ENCODE results near the gene HIBCH. TPM values are rescaled to one million over a fixed set of nuclear protein-coding genes. Genes with fewer than 3 reads are reported as not detected.

The HIBCH gene
- total and polyA plus RNA-seq, 2 of the 4 experiments (the other 2 are of a cell fraction), result 8.8 to 11.9 TPM

DNA sequence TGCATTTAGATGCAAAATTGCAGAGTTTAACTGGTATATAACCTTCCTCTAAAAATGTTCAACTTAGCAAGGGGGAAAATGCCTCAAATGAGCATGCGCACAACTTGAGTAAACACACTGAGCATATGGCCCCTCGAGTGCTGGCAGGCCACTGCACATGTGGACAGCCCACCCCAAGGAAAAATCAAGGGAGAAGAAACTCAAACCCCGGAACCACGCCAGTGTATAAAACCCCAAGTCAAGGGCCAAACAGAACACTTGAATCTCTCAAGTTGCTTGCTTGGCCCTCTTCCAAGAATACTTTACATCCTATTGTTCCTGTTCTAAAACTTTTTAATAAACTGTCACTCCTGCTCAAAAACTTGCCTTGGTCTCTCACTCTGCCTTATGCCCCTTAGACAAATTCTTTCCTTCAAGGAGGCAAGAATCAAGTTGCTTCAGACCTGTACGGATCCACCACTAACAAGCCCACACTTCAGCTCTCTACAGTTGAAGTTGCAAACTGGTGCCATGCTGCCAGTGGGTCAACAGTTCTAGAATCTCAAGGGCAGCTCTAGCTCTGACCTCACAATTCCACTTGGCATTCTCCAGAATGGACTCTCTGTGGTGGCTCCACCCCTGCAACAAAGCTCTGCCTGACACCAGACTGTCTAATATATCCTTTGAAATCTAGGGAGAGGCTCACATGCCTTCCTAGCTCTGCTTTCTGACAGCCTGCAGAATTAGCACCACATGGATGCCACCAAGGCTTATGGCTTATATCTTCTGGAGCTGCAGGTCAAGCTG lies 38.9 kb downstream of the HIBCH start:
- POLR2A ChIA-PET (ENCODE audit: unreplicated experiment), result interaction anchor here (0.6 kb wide), 1 partner anchor 41 kb away, joined by 3 read pairs; no protein-coding TSS in a partner anchor
- no peak for TF ChIP-seq SMC3 (IDR thresholded peaks at IDR 0.05; ENCODE audit: low read depth, low read length)
- TF ChIP-seq NFE2L2 (IDR thresholded peaks at IDR 0.05; ENCODE audit: low read depth, low read length), result no peak
- TF ChIP-seq, protein P1, sequence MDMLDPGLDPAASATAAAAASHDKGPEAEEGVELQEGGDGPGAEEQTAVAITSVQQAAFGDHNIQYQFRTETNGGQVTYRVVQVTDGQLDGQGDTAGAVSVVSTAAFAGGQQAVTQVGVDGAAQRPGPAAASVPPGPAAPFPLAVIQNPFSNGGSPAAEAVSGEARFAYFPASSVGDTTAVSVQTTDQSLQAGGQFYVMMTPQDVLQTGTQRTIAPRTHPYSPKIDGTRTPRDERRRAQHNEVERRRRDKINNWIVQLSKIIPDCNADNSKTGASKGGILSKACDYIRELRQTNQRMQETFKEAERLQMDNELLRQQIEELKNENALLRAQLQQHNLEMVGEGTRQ (IDR thresholded peaks at IDR 0.05; ENCODE audit: low read depth, low read length), result no peak
- TF ChIP-seq CHD1 (IDR thresholded peaks at IDR 0.05; ENCODE audit: low read depth, low read length), result no peak
- TF ChIP-seq BHLHE40 (IDR thresholded peaks at IDR 0.05; ENCODE audit: low read depth, low read length), result no peak
- TF ChIP-seq RCOR1 (IDR thresholded peaks at IDR 0.05; ENCODE audit: insufficient replicate concordance, low read length), result no peak
- TF ChIP-seq POLR2A (IDR thresholded peaks at IDR 0.05; ENCODE audit: low read depth, low read length), result no peak
- TF ChIP-seq, protein P2, sequence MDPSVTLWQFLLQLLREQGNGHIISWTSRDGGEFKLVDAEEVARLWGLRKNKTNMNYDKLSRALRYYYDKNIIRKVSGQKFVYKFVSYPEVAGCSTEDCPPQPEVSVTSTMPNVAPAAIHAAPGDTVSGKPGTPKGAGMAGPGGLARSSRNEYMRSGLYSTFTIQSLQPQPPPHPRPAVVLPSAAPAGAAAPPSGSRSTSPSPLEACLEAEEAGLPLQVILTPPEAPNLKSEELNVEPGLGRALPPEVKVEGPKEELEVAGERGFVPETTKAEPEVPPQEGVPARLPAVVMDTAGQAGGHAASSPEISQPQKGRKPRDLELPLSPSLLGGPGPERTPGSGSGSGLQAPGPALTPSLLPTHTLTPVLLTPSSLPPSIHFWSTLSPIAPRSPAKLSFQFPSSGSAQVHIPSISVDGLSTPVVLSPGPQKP (IDR thresholded peaks at IDR 0.05; ENCODE audit: borderline replicate concordance, low read depth, low read length), result no peak
- no peak for TF ChIP-seq FOS (IDR thresholded peaks at IDR 0.05; ENCODE audit: low read depth, low read length)
- TF ChIP-seq MAFK (IDR thresholded peaks at IDR 0.05; ENCODE audit: low read depth, low read length), result no peak
- TF ChIP-seq MXI1 (IDR thresholded peaks at IDR 0.05; ENCODE audit: borderline replicate concordance, low read depth, low read length), result no peak
- TF ChIP-seq CEBPB (IDR thresholded peaks at IDR 0.05; ENCODE audit: low read depth, low read length), result no peak
- no peak for TF ChIP-seq RFX5 (IDR thresholded peaks at IDR 0.05; ENCODE audit: low read depth, low read length)
- no peak for TF ChIP-seq MAZ (IDR thresholded peaks at IDR 0.05; ENCODE audit: borderline replicate concordance, low read depth, low read length)
- TF ChIP-seq, protein P3, sequence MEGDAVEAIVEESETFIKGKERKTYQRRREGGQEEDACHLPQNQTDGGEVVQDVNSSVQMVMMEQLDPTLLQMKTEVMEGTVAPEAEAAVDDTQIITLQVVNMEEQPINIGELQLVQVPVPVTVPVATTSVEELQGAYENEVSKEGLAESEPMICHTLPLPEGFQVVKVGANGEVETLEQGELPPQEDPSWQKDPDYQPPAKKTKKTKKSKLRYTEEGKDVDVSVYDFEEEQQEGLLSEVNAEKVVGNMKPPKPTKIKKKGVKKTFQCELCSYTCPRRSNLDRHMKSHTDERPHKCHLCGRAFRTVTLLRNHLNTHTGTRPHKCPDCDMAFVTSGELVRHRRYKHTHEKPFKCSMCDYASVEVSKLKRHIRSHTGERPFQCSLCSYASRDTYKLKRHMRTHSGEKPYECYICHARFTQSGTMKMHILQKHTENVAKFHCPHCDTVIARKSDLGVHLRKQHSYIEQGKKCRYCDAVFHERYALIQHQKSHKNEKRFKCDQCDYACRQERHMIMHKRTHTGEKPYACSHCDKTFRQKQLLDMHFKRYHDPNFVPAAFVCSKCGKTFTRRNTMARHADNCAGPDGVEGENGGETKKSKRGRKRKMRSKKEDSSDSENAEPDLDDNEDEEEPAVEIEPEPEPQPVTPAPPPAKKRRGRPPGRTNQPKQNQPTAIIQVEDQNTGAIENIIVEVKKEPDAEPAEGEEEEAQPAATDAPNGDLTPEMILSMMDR (conservative IDR thresholded peaks at IDR 0.05; ENCODE audit: low read depth, low read length), result no peak

More for the DNA sequence above, 38.9 kb downstream of the HIBCH start:
- CTCF ChIA-PET, result no interaction called here
- no peaks in the 10 kb centered on the region; a peak in 2 of 4 replicates for H3K79me1 ChIP-seq (ENCODE audit: low read depth in 1 of 2, low read length in 2 of 2)
- H4K91ac ChIP-seq (ENCODE audit: insufficient read depth, low read depth, low read length), result no peak overlapping the region
- H2BK15ac ChIP-seq (ENCODE audit: low read depth, low read length), result no peak overlapping the region
- no peak overlapping the region for H4K5ac ChIP-seq (ENCODE audit: low read depth, low read length)
- H3K27ac ChIP-seq (ENCODE audit: insufficient read depth, low read length), result no peak overlapping the region
- H2AK9ac ChIP-seq (replicated peaks; ENCODE audit: low read depth, low read length, poor library complexity), result no peak overlapping the region
- H2AK5ac ChIP-seq (ENCODE audit: low read depth, low read length), result no peak overlapping the region
- intact Hi-C loops (cut with micrococcal nuclease), result no loop called here
- H3K9me1 ChIP-seq (ENCODE audit: insufficient read depth, low read length), result 0 out of 2 replicates have a peak, but pooled peaks cover 4% of the 10 kb centered on the region
- no peaks in the 10 kb centered on the region for H4K20me1 ChIP-seq (ENCODE audit: insufficient read depth, low read length)
- dilution Hi-C loops (cut with HindIII; ENCODE audit: low sequenced_read_pairs, unreplicated experiment), result no loop called here
- BruUV-seq (replicated peaks), result no TSS peak
- H2BK20ac ChIP-seq (ENCODE audit: low read depth, low read length), result no peak overlapping the region
- H3K9ac ChIP-seq (ENCODE audit: low read depth, low read length), result no peak overlapping the region
- no peak overlapping the region for H3K18ac ChIP-seq (ENCODE audit: low read depth, low read length)
- H3K36me3 ChIP-seq (ENCODE audit: control insufficient read depth, insufficient read depth, low read length), result no peaks in the 10 kb centered on the region; the same call in 1 of the 2 replicates
- H4K8ac ChIP-seq (ENCODE audit: low read depth in 2 of 2, low read length in 2 of 2), result no peak overlapping the region
- no peak overlapping the region for H3K4me2 ChIP-seq (ENCODE audit: low read depth, low read length)
- H3K4me1 ChIP-seq (ENCODE audit: control insufficient read depth, insufficient read depth, low read length), result no peaks in the 10 kb centered on the region
- H3K56ac ChIP-seq (ENCODE audit: extremely low read depth, insufficient read depth, low read length), result no peak overlapping the region
- H2BK5ac ChIP-seq (ENCODE audit: low read depth, low read length, poor library complexity, severe bottlenecking), result no peak overlapping the region
- 94% methylated on average over 5 of the region's 5 CpGs; no CpG with 5 or more reads in 1 of the 2 experiments for WGBS, 2 experiments (ENCODE audit: extremely low coverage in 2 of 2, insufficient read length in 1 of 2)
- ATAC-seq (ENCODE audit: low read depth) (no peak), DNase-seq (no peak)
- in situ Hi-C loops (cut with MboI; ENCODE audit: low sequenced_read_pairs), result loop anchor here (10.0 kb wide), 1 partner anchor 186 kb away; no protein-coding TSS in a partner anchor
- no peak overlapping the region for H3K14ac ChIP-seq (replicated peaks; ENCODE audit: low read depth, low read length)
- H3K4me3 ChIP-seq (ENCODE audit: insufficient read depth, low read depth, low read length), result no peak overlapping the region
- no peaks in the 10 kb centered on the region for H3K9me3 ChIP-seq (ENCODE audit: control insufficient read depth, insufficient read depth, low read length)
- no peak overlapping the region for H3K23ac ChIP-seq (ENCODE audit: low read depth, low read length)
- H2AFZ ChIP-seq (replicated peaks; ENCODE audit: low read length, poor library complexity), result no peak overlapping the region
- H2BK120ac ChIP-seq (ENCODE audit: low read depth, low read length), result no peak overlapping the region
- no peak overlapping the region for H3K4ac ChIP-seq (ENCODE audit: low read depth, low read length)
- no peaks in the 10 kb centered on the region for H3K27me3 ChIP-seq (ENCODE audit: control insufficient read depth, insufficient read depth, low read length)
